GM12873 (cell line): ENCODE data around the gene TMEM204.

Experiments
- CTCF ChIP-seq: IDR thresholded peaks from 2 replicates; pipeline ENCODE4 v1.5.1; 2012; ENCODE audit warnings: low read depth, mild to moderate bottlenecking, moderate library complexity, low read length, control low read depth; ENCODE audit not compliant: insufficient read depth; ENCODE audit errors: missing control alignments

TMEM204 gene

GRCh38 chr16:1575578-1575977 lies 42.1 kb downstream of the TMEM204 start:
- no peak for TF ChIP-seq CTCF

GRCh38 chr16:1579214-1579613 lies 45.7 kb downstream of the TMEM204 start:
- TF ChIP-seq CTCF: peak; percentile 15

GRCh38 chr16:1580256-1580655 lies 46.8 kb downstream of the TMEM204 start:
- no peak for TF ChIP-seq CTCF

GRCh38 chr16:1580956-1581355 lies 47.5 kb downstream of the TMEM204 start:
- no peak for TF ChIP-seq CTCF

- no peak for TF ChIP-seq CTCF
These were observed 48.3 kb downstream of the TMEM204 start for GRCh38 chr16:1581804-1582203.

GRCh38 chr16:1583180-1583579 lies 49.7 kb downstream of the TMEM204 start:
- no peak for TF ChIP-seq CTCF

- TF ChIP-seq CTCF: no peak
These were observed 51.5 kb downstream of the TMEM204 start for GRCh38 chr16:1584926-1585484.
